Stimulated activated effector memory CD8-positive, alpha-beta T cell treated with anti-CD3 and anti-CD28 coated beads, Interleukin-12 subunit alpha, Interleukin-12 subunit beta, amount 100 ng/mL, for 72 hours (primary cell): ENCODE measurements around the gene CHPF2.

ENCODE experiments used
- ATAC-seq: fragments of 150-1000 bp; cut with Tn5 transposase; 2 replicates; pipeline ENCODE4 v1.10.0; 2021
- DNase-seq, 2 donors: peaks; one replicate each; pipeline ENCODE4 v3.0.0; 2021 to 2022; ENCODE audit warnings: low spot score in 2 of 2
- H3K27ac Mint-ChIP-seq: one replicate; pipeline ENCODE4 v1.8.0; 2022; ENCODE audit warnings: mild to moderate bottlenecking, mixed read lengths
- H3K36me3 Mint-ChIP-seq: one replicate; pipeline ENCODE4 v1.8.0; 2022; ENCODE audit warnings: mild to moderate bottlenecking, mixed read lengths
- H3K4me1 Mint-ChIP-seq: one replicate; pipeline ENCODE4 v1.8.0; 2022; ENCODE audit warnings: mixed read lengths
- H3K4me3 Mint-ChIP-seq: one replicate; pipeline ENCODE4 v1.8.0; 2022; ENCODE audit warnings: mild to moderate bottlenecking, mixed read lengths
- H3K9me3 Mint-ChIP-seq: one replicate; pipeline ENCODE4 v1.8.0; 2022; ENCODE audit warnings: mixed read lengths

Gene CHPF2

DNA sequence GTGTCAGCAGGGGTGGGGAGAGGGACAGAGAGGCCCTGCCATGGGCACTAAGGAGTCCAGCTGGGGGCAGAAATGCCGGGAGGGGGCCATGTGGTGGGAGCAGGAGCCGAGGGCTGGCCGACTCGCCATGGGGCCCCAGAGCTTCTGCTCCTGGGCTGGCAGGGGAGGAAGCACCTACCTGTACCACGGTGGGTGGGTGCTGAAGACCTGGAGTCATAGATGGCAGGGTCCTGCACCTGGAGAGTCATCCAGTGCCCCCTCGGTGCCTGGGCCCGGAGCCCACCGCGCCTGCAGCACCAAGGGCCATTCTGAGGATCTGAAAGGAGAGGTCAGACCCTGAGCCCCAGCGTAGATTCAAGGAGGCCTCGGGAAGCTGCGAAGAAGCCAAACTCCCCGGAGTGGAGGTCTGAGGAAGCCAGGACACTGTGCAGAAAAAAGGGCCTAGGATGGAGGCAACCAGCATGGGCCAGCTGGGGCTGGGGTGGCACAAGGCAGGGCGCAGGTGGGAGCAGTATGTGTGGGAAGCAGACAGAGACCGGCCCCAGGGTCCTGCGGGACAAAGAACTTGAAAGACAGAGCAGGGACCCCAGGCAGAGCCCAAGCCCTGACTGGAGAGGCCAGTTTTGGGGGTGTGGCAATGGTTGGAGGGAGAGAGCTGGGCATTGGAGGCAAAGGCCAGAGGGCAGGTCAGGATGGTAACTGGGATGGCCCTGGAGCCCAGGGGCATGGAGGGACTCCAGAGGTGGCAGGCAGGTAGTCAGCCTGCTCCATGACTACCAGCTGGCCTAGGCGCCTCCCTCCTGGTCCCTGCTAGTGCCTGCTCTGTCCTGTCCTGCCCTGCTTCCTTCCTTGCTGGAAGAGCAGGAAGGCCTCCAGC lies 42.9 kb downstream of the CHPF2 start:
- DNase-seq = no peak
- no peak for ATAC-seq
- H3K36me3 Mint-ChIP-seq = peaks cover 5% of the 10 kb centered on the region
- peak overlapping the region; percentile 83 for H3K27ac Mint-ChIP-seq
- H3K4me3 Mint-ChIP-seq = peak overlapping the region; percentile 70
- peaks cover 40% of the 10 kb centered on the region for H3K4me1 Mint-ChIP-seq
- no peaks in the 10 kb centered on the region for H3K9me3 Mint-ChIP-seq

DNA sequence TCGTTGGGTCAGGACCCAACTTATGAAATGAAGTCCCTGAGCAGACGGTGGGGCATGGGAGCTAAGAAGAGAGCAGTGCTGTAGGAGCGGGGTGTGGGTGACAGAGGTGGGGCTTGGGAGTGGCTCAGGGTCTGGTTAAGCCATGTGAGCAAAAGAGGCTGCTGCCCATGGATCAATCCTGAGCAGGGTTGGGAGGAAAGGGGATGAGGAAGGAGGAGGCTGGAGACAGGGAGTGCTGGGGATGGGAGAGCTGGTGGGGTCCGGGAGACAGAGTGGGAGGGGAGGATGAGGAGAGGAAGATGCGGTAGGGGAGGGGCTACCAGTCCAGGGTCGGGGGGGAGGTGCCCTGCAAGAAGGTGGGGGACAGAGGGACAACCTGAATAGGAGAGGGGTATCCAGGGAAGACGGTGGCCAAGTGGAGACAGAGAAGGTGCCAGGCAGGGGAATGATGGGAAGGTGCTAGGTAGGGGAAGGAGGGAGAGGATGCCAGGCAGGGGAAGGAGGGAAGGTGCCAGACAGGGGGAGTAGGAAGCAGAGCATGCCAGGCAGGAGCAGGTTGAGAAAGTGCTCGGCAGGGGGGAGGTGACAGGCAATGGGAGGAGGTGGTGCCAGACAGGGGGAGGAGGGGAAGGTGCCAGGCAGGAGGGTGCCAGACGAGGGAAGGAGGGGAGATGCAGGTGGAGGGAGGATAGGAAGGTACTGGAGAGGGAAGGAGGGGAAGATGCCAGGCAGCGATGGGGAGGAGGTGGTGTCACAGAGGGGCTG lies 43.7 kb downstream of the CHPF2 start:
- peaks cover 5% of the 10 kb centered on the region for H3K36me3 Mint-ChIP-seq
- H3K4me3 Mint-ChIP-seq = peak overlapping the region; percentile 70
- peaks cover 40% of the 10 kb centered on the region for H3K4me1 Mint-ChIP-seq
- DNase-seq (no peak), ATAC-seq (no peak)
- no peaks in the 10 kb centered on the region for H3K9me3 Mint-ChIP-seq
- H3K27ac Mint-ChIP-seq = peak overlapping the region; percentile 83

DNA sequence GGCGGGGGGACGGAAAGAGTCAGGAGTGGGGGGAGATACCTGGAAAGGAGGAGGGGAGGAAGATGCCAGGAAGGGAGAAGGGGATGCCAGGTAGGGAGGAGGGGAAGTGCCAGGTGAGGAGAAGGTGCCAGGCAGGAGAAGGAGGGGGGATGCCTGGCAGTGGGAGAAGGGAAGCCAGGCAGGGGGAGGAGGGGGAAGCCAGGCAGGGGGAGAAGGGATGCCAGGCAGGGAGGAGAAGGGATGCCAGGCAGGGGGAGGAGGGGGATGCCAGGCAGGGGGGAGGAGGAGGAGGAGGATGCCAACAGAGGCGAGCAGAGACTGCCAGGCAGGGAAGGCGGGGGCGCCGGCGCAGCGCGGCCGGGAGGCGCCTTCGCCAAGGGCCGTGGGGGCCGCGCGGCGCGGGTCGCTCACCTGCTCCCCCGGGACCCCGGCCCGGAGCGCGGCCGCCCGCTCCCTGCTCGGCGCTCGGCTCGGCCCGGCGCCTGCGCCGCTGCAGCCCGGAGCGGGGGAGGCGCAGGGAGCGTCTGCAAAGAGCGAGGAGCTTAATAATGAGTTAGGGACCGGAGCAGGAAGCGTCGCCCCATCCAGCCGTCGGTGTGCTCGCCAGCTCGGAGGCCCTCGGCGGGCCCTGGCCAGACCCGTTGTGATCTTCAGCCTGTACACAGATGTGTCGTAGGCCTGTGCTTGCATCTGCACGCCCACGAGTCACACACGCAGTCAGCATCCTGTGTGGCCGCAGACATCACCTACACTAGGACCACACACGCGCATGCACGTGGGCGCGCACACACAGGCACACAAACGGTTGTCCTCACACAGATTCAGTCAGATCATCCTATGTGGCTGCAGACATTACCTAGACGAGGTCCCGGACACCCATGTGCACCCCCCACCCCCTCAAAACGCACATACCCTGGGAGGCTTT lies 44.6 kb downstream of the CHPF2 start:
- DNase-seq (peak; percentile 29 to 73), ATAC-seq (peak; percentile 83)
- Mint-ChIP-seq H3K27ac (peak overlapping the region; percentile 83), H3K4me3 (peak overlapping the region; percentile 70), H3K4me1 (peaks cover 39% of the 10 kb centered on the region), H3K9me3 (no peaks in the 10 kb centered on the region), H3K36me3 (peaks cover 5% of the 10 kb centered on the region)

DNA sequence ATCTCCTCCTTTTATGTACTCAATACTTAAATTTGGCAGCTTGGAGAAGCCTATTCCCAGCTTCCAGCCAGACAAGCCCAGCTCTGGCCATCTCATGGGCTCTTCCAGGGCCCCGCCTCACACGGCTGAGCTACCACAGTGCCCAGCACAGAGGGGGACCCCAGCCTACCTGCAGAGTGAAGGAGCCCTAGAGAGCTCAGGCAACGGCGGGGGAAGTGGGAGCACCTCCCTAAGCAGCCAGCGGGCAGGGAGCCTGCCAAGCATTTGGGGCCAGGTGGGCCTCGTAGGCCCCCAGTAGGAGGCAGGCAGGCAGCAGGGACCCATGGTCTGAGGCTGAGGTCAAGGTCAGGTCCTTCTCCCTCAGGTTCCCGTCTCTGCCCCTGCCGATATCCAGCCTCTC lies 45.3 kb downstream of the CHPF2 start:
- Mint-ChIP-seq H3K27ac (peak overlapping the region; percentile 83), H3K36me3 (peaks cover 5% of the 10 kb centered on the region)

DNA sequence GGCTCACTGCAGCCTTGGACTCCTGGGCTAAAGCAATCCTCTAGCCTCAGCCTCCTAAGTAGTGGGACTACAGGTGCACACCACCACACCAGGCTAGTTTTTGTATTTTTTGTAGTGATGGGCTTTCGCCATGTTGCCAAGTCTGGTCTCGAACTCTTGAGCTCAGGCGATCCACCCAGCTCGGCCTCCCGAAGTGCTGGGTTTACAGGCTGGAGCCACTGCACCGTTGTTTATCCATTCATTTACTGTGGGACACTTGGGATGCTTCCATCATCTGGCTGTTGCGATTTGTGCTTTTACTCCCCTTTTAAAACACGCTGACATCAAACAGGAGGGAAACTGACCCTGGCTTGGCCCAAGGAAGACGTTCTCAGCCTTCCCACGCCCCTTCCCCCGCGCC lies 46.7 kb downstream of the CHPF2 start:
- ATAC-seq = no peak
- H3K4me1 Mint-ChIP-seq = peaks cover 32% of the 10 kb centered on the region
- DNase-seq = no peak
- peaks cover 5% of the 10 kb centered on the region for H3K36me3 Mint-ChIP-seq
- no peaks in the 10 kb centered on the region for H3K9me3 Mint-ChIP-seq
- H3K4me3 Mint-ChIP-seq = no peak overlapping the region
- H3K27ac Mint-ChIP-seq = no peak overlapping the region

More for the DNA sequence above, 45.3 kb downstream of the CHPF2 start:
- H3K4me3 Mint-ChIP-seq = peak overlapping the region; percentile 70
- no peaks in the 10 kb centered on the region for H3K9me3 Mint-ChIP-seq
- DNase-seq (no peak), ATAC-seq (no peak)
- peaks cover 32% of the 10 kb centered on the region for H3K4me1 Mint-ChIP-seq

DNA sequence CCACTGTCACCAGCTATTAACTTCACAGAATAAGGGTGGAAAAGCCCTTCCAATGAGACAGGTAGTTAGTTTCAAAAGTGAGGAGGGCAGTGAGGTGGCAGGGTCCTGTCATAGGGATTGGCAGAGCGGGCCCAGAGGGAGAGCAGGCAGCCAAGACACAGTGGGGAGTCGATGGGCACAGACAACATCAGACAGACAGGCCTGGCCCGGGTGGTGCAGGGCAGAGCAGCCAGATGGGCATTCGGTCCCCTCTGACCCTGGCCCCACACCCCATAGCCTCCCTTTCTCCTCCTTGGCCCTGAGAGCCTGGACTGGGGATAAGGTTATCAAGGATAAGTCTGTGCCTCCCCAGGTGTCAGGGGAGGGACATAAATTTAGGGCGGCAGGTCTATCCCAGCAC lies 47.6 kb downstream of the CHPF2 start:
- Mint-ChIP-seq H3K27ac (no peak overlapping the region), H3K36me3 (peaks cover 5% of the 10 kb centered on the region), H3K4me3 (no peak overlapping the region), H3K9me3 (no peaks in the 10 kb centered on the region), H3K4me1 (peaks cover 23% of the 10 kb centered on the region)
- DNase-seq (no peak), ATAC-seq (no peak)

DNA sequence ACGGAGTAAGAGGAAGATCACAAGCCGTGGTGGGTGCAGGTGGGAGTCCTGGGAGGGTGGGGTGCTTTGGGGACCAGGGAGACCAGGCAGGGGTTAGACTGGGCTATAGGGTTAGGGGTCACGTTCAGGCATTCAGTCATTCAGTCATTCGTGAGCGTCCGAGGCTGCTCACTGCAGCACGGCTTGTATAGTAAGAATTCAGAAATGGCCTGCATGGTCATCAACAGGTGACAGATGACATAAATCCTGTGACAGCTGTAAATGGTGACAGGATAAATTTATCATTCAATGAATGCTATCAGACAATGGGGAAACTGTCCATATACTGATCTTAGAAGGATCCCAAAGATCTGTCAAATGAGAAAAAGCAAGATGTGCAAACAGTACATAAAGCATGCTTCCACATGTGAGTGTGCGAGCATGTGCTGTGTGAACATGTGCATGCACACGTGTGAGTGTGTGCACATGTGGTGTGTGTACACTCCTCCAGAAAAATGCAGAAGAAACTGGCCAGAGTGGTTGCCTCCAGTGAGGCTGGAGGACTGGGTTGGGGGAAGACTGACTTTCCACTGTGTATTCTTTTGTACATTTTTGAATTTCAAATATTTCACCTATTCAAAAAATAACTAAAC lies 48.2 kb downstream of the CHPF2 start:
- ATAC-seq (no peak), DNase-seq (no peak)
- no peak overlapping the region for H3K27ac Mint-ChIP-seq
- H3K36me3 Mint-ChIP-seq = peaks cover 5% of the 10 kb centered on the region
- H3K4me3 Mint-ChIP-seq = no peak overlapping the region
- H3K9me3 Mint-ChIP-seq = no peaks in the 10 kb centered on the region
- peaks cover 18% of the 10 kb centered on the region for H3K4me1 Mint-ChIP-seq

DNA sequence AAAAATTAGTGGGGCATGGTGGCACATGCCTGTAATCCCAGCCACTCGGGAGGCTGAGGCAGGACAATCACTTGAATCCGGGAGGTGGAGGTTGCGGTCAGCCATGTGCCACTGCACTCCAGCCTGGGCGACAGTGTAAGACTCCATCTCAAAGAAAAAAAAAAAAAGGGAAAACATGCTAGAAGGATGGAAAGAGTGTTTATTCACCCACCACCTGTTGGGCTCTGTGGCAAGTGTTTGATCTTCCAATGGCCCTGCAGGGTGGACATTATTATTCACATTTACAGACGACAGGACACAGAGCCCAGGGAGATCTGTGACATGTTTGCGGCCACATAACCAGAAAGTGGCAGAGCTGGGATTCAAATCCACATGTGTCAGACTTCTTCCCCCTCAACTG lies 49.4 kb downstream of the CHPF2 start:
- Mint-ChIP-seq H3K27ac (no peak overlapping the region), H3K4me3 (no peak overlapping the region), H3K4me1 (peaks cover 7% of the 10 kb centered on the region), H3K36me3 (no peaks in the 10 kb centered on the region), H3K9me3 (no peaks in the 10 kb centered on the region)
- no peak for DNase-seq
- no peak for ATAC-seq

DNA sequence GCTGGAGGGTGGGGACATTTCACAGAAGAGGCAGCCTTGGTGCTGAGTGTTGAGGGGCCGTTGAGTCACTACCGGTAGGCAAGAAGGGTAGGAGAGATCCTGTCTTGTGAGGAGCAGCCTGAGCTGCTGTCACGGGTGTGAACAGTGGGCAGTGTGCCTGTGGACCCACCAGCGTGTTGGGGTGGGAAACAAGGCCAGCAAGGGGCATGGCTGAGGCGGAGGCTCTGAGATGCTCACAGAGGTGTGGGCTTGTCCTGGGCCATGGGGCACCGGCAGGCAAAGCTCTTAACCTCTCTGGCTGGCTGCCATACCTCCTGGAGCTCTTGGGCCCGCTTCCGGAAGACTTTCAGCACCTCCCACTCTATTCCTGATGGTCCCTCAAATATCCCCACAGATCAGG lies 49.8 kb downstream of the CHPF2 start:
- no peaks in the 10 kb centered on the region for H3K36me3 Mint-ChIP-seq
- no peak for ATAC-seq
- no peak overlapping the region for H3K4me3 Mint-ChIP-seq
- peaks cover 7% of the 10 kb centered on the region for H3K4me1 Mint-ChIP-seq
- no peaks in the 10 kb centered on the region for H3K9me3 Mint-ChIP-seq
- DNase-seq = no peak
- no peak overlapping the region for H3K27ac Mint-ChIP-seq

DNA sequence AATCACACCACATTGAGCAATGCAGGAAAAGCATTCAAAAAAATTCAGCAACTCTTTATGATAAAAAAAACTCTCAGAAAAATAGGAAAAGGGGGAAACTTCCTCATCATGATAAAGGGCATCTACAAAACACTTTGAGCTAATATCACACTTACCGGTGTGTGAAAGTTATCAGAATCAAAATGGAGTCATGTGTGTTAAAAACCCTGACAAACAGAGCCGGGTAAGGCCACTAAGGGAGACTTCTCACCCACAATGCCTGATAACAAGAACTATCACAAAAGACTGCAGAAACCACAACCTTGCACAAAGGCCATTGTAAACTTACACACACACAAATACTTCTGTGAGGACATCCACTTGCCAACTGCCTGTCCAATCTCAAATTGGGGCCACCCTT lies 51.0 kb downstream of the CHPF2 start:
- no peak for ATAC-seq
- H3K4me1 Mint-ChIP-seq = no peaks in the 10 kb centered on the region
- H3K4me3 Mint-ChIP-seq = no peak overlapping the region
- H3K9me3 Mint-ChIP-seq = no peaks in the 10 kb centered on the region
- no peak for DNase-seq
- no peaks in the 10 kb centered on the region for H3K36me3 Mint-ChIP-seq
- no peak overlapping the region for H3K27ac Mint-ChIP-seq

DNA sequence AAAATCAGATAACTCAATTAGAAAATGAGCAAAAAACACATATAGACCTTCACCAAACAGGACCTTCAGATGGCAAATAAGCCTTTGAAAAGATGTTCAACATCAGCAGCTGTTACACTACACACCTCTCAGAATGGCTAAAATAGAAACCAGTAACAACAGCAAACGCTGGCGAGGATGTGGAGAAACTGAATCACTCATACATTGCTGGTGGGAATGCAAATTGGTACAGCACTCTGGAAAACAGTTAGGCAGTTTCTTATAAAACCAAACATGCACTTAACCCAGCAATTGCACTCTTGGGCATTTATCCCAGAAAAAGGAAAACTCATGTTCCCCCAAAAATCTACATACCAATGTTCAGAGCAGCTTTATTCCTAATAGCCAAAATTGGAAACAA lies 53.9 kb downstream of the CHPF2 start:
- H3K9me3 Mint-ChIP-seq = no peaks in the 10 kb centered on the region
- no peak overlapping the region for H3K27ac Mint-ChIP-seq
- H3K36me3 Mint-ChIP-seq = no peaks in the 10 kb centered on the region
- no peak overlapping the region for H3K4me3 Mint-ChIP-seq
- DNase-seq (no peak), ATAC-seq (peak; percentile 74)
- no peaks in the 10 kb centered on the region for H3K4me1 Mint-ChIP-seq
